Lower lobe of right lung (tissue), 2 donors: ENCODE data around the gene GMPPB. TPM values are rescaled to one million over a fixed set of nuclear protein-coding genes. Genes with fewer than 3 reads are reported as not detected.

Experiments
- ATAC-seq, 2 donors: fragments of 200-7000 bp; cut with Tn5 transposase; one replicate each; pipeline ENCODE4 v1.9.1; 2020 to 2022; ENCODE audit warnings: mild to moderate bottlenecking in 2 of 2, moderate library complexity in 2 of 2
- DNase-seq: peaks from one replicate; pipeline ENCODE4 v3.0.0-alpha.2; 2020
- H3K27ac ChIP-seq: fragments of 200-600 bp; one replicate; pipeline ENCODE4 v1.8.0; 2022
- H3K27me3 ChIP-seq: fragments of 200-600 bp; one replicate; pipeline ENCODE4 v1.8.0; 2022; ENCODE audit warnings: low read depth
- H3K36me3 ChIP-seq: fragments of 200-600 bp; one replicate; pipeline ENCODE4 v1.8.0; 2022; ENCODE audit warnings: mild to moderate bottlenecking
- H3K4me1 ChIP-seq: fragments of 200-600 bp; one replicate; pipeline ENCODE4 v1.8.0; 2022
- H3K4me3 ChIP-seq: fragments of 200-600 bp; one replicate; pipeline ENCODE4 v1.8.0; 2022; ENCODE audit warnings: mild to moderate bottlenecking
- H3K9me3 ChIP-seq: fragments of 200-600 bp; one replicate; pipeline ENCODE4 v1.8.0; 2022
- CTCF ChIP-seq: fragments of 200-600 bp; IDR thresholded peaks from one replicate; pipeline ENCODE4 v1.8.0; 2022; ENCODE audit warnings: antibody characterized with exemption, mild to moderate bottlenecking
- intact Hi-C: fragments of 100-400 bp; cut with DNase I; formaldehyde crosslinking; loops from one replicate; pipeline ENCODE4 v1.11.0; 2022
- total RNA-seq: library from RNA; stranded (reverse); fragmentation: NEBNext Ultra II Directional; extraction: Animal tissue kit (Norgen Biotek cat#: 25700); gene quantifications from one replicate; pipeline ENCODE4 v1.2.1, GENCODE V29; 2021
- donor health status: DM: no; HTN: yes; CAD: no; lungs with severe emphysema.

Gene GMPPB
- total RNA-seq, 1 donor from 2014 or later = 27.3 TPM

- peaks cover 32% of the 10 kb centered on the region for H3K4me1 ChIP-seq
- peaks cover 40% of the 10 kb centered on the region for H3K36me3 ChIP-seq
- no peaks in the 10 kb centered on the region for H3K27me3 ChIP-seq
- no peaks in the 10 kb centered on the region for H3K9me3 ChIP-seq
- no peak for DNase-seq
- H3K4me3 ChIP-seq = peak overlapping the region; percentile 67
- H3K27ac ChIP-seq = peak overlapping the region; percentile 81
- intact Hi-C loops = no loop called here
- ATAC-seq = peak in 1 of 2 donors; percentile 1
- no peak for TF ChIP-seq CTCF
Observed at GRCh38 chr3:49718858-49719213, 4.9 kb downstream of the GMPPB start.

- intact Hi-C loops = no loop called here
- H3K4me3 ChIP-seq = peak overlapping the region; percentile 67
- ATAC-seq (peak in 1 of 2 donors; percentile 1), DNase-seq (no peak)
- H3K4me1 ChIP-seq = peaks cover 31% of the 10 kb centered on the region
- no peaks in the 10 kb centered on the region for H3K9me3 ChIP-seq
- no peak overlapping the region for H3K27ac ChIP-seq
- peaks cover 40% of the 10 kb centered on the region for H3K36me3 ChIP-seq
- no peaks in the 10 kb centered on the region for H3K27me3 ChIP-seq
- TF ChIP-seq CTCF = no peak
Observed at GRCh38 chr3:49717959-49718857, 5.5 kb downstream of the GMPPB start.

GRCh38 chr3:49717211-49717958 lies 6.4 kb downstream of the GMPPB start:
- peaks cover 23% of the 10 kb centered on the region for H3K4me1 ChIP-seq
- H3K27ac ChIP-seq = no peak overlapping the region
- H3K4me3 ChIP-seq = no peak overlapping the region
- intact Hi-C loops = no loop called here
- peaks cover 38% of the 10 kb centered on the region for H3K36me3 ChIP-seq
- no peaks in the 10 kb centered on the region for H3K27me3 ChIP-seq
- H3K9me3 ChIP-seq = no peaks in the 10 kb centered on the region
- TF ChIP-seq CTCF = no peak
- DNase-seq (no peak), ATAC-seq (no peak)

- TF ChIP-seq CTCF = no peak
- no peak for ATAC-seq
- intact Hi-C loops = no loop called here
- Histone ChIP-seq H3K4me3 (no peak overlapping the region), H3K36me3 (peaks cover 32% of the 10 kb centered on the region), H3K27ac (no peak overlapping the region), H3K27me3 (no peaks in the 10 kb centered on the region), H3K9me3 (no peaks in the 10 kb centered on the region), H3K4me1 (peaks cover 19% of the 10 kb centered on the region)
- DNase-seq = no peak
Observed at GRCh38 chr3:49716691-49717210, 7.0 kb downstream of the GMPPB start.

- no peak overlapping the region for H3K4me3 ChIP-seq
- peaks cover 28% of the 10 kb centered on the region for H3K36me3 ChIP-seq
- H3K27me3 ChIP-seq = no peaks in the 10 kb centered on the region
- no peak overlapping the region for H3K27ac ChIP-seq
- no peak for TF ChIP-seq CTCF
- ATAC-seq = no peak
- H3K4me1 ChIP-seq = peaks cover 19% of the 10 kb centered on the region
- intact Hi-C loops = no loop called here
- no peak for DNase-seq
- no peaks in the 10 kb centered on the region for H3K9me3 ChIP-seq
Observed at GRCh38 chr3:49716169-49716568, 7.6 kb downstream of the GMPPB start.
